ENCODE results near the gene GALR2. TPM values are rescaled to one million over a fixed set of nuclear protein-coding genes. Genes with fewer than 3 reads are reported as not detected.

Gene GALR2
- polyA plus RNA-seq, 1 donor (not counting 4 experiments of a cell fraction or from before 2014, with no cell fraction given) = not detected

DNA sequence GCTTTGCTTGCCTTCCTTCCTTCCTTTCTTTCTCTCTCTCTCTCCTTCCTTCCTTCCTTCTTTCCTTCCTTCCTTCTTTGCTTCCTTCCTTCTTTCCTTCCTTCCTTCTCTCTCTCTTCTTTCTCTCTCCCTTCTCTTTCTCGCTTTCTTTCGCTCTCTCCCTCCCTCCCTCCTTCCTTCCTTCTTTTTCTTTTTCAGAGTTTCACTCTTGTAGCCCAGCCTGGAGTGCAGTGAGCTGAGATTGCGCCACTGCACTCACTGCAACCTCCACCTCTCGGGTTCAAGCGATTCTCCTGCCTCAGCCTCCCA lies 48.6 kb downstream of the GALR2 start:
- dilution Hi-C loops (cut with MboI; ENCODE audit: extremely low pct_ligation_motif_present, low sequenced_read_pairs) = no loop called here
- Histone ChIP-seq H4K20me1 (ENCODE audit: control insufficient read depth, extremely low read depth, insufficient read depth, low read length) (no peaks in the 10 kb centered on the region), H3K4me2 (ENCODE audit: control insufficient read depth, extremely low read depth, insufficient read depth, low read depth, low read length) (no peak overlapping the region), H3K4me1 (ENCODE audit: control insufficient read depth, extremely low read depth, insufficient read depth, low read length) (peaks cover 3% of the 10 kb centered on the region), H3K4me3 (ENCODE audit: control insufficient read depth in 2 of 3, extremely low read depth in 1 of 3, insufficient read depth in 2 of 3, low read depth in 1 of 3, low read length in 3 of 3) (no peak overlapping the region), H3K27ac (ENCODE audit: control insufficient read depth, insufficient read depth, low read length) (no peak overlapping the region), H3K9ac (ENCODE audit: control insufficient read depth, extremely low read depth, insufficient read depth, low read length) (no peak overlapping the region), H3K36me3 (ENCODE audit: control insufficient read depth in 2 of 2, extremely low read depth in 1 of 2, insufficient read depth in 2 of 2, low read length in 2 of 2) (no peaks in the 10 kb centered on the region), H3K9me1 (ENCODE audit: control insufficient read depth, extremely low read depth, insufficient read depth, low read length) (no peaks in the 10 kb centered on the region), H3K9me3 (ENCODE audit: control insufficient read depth, low read depth, low read length) (no peaks in the 10 kb centered on the region), H2AFZ (ENCODE audit: control insufficient read depth, low read length) (no peak overlapping the region), H3K27me3 (ENCODE audit: control insufficient read depth, extremely low read depth, insufficient read depth, low read length) (peaks cover 5% of the 10 kb centered on the region), H3K79me2 (ENCODE audit: control insufficient read depth, insufficient read depth, low read length) (no peaks in the 10 kb centered on the region)
- FAIRE-seq (no peak), DNase-seq (ENCODE audit: low read depth, low spot score) (no peak)
- TF ChIP-seq, protein P1, sequence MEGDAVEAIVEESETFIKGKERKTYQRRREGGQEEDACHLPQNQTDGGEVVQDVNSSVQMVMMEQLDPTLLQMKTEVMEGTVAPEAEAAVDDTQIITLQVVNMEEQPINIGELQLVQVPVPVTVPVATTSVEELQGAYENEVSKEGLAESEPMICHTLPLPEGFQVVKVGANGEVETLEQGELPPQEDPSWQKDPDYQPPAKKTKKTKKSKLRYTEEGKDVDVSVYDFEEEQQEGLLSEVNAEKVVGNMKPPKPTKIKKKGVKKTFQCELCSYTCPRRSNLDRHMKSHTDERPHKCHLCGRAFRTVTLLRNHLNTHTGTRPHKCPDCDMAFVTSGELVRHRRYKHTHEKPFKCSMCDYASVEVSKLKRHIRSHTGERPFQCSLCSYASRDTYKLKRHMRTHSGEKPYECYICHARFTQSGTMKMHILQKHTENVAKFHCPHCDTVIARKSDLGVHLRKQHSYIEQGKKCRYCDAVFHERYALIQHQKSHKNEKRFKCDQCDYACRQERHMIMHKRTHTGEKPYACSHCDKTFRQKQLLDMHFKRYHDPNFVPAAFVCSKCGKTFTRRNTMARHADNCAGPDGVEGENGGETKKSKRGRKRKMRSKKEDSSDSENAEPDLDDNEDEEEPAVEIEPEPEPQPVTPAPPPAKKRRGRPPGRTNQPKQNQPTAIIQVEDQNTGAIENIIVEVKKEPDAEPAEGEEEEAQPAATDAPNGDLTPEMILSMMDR (optimal IDR thresholded peaks at IDR 0.05 in 1 of 3, IDR thresholded peaks at IDR 0.05 in 1 of 3, conservative IDR thresholded peaks at IDR 0.05 in 1 of 3; ENCODE audit: extremely low read depth in 1 of 3, insufficient read depth in 2 of 3, low read length in 3 of 3) = no peak
- TF ChIP-seq EZH2 (IDR thresholded peaks at IDR 0.05; ENCODE audit: low read length) = no peak

DNA sequence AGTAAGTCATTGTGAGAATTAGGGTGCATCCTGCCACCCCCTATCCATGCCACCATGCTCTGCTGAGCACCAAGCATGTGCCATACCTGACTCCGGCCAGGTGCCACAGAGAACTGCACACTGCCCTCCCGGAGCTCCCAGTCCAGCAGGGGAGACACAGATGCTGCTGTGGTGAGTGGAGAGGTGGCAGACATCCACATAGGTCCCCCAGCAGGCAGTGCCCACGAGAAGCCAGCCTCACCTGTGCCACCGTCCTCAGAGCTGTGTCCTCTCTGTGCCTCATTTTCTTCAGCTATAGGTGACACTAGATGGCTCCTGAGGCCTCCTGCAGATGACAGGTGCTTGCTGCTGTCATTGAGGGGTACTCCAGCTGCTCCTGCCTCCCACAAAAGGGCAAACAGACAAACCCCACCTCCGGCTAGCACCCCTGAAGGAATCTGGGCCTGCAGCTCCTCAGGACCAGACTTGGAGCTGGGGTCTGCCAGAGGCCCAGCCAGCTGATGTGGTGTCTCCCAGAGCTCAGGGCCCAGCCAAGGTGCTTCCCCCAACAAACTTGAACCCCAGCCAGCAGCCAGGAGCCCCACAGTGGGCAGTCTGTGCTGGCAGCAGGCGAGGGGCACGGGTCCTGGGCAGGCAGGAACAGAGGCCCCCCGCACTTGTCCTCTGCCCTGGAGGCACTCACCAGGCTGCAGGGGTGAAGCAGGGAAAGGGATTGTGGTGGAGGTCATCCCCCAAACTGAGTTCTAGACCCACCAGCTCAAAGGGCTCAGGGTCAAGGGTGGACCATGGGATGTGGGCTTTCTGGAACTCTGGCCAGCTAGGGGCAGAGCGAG lies 49.4 kb downstream of the GALR2 start:
- dilution Hi-C loops (cut with MboI; ENCODE audit: extremely low pct_ligation_motif_present, low sequenced_read_pairs) = no loop called here
- FAIRE-seq (no peak), DNase-seq (ENCODE audit: low read depth, low spot score) (no peak)
- Histone ChIP-seq H3K9ac (ENCODE audit: control insufficient read depth, extremely low read depth, insufficient read depth, low read length) (no peak overlapping the region), H3K36me3 (ENCODE audit: control insufficient read depth in 2 of 2, extremely low read depth in 1 of 2, insufficient read depth in 2 of 2, low read length in 2 of 2) (no peaks in the 10 kb centered on the region), H3K4me2 (ENCODE audit: control insufficient read depth, extremely low read depth, insufficient read depth, low read depth, low read length) (no peak overlapping the region), H3K79me2 (ENCODE audit: control insufficient read depth, insufficient read depth, low read length) (no peaks in the 10 kb centered on the region), H3K27ac (ENCODE audit: control insufficient read depth, insufficient read depth, low read length) (no peak overlapping the region), H3K9me1 (ENCODE audit: control insufficient read depth, extremely low read depth, insufficient read depth, low read length) (no peaks in the 10 kb centered on the region), H2AFZ (ENCODE audit: control insufficient read depth, low read length) (no peak overlapping the region), H4K20me1 (ENCODE audit: control insufficient read depth, extremely low read depth, insufficient read depth, low read length) (no peaks in the 10 kb centered on the region), H3K4me1 (ENCODE audit: control insufficient read depth, extremely low read depth, insufficient read depth, low read length) (peaks cover 3% of the 10 kb centered on the region), H3K27me3 (ENCODE audit: control insufficient read depth, extremely low read depth, insufficient read depth, low read length) (peaks cover 5% of the 10 kb centered on the region), H3K4me3 (ENCODE audit: control insufficient read depth in 2 of 3, extremely low read depth in 1 of 3, insufficient read depth in 2 of 3, low read depth in 1 of 3, low read length in 3 of 3) (no peak overlapping the region), H3K9me3 (ENCODE audit: control insufficient read depth, low read depth, low read length) (no peaks in the 10 kb centered on the region)
- TF ChIP-seq EZH2 (IDR thresholded peaks at IDR 0.05; ENCODE audit: low read length) = no peak
- TF ChIP-seq, protein P1 (optimal IDR thresholded peaks at IDR 0.05 in 1 of 3, IDR thresholded peaks at IDR 0.05 in 1 of 3, conservative IDR thresholded peaks at IDR 0.05 in 1 of 3; ENCODE audit: extremely low read depth in 1 of 3, insufficient read depth in 2 of 3, low read length in 3 of 3) = no peak
